Thoracic aorta (tissue), 2 donors: ENCODE measurements around the gene LIN7C. TPM values are rescaled to one million over a fixed set of nuclear protein-coding genes. Genes with fewer than 3 reads are reported as not detected.

Experiments
- ATAC-seq: fragments of 150-250 bp; one replicate; pipeline ENCODE4 v1.8.0; 2017; ENCODE audit warnings: low read depth; ENCODE audit not compliant: insufficient number of reproducible peaks, low FRiP score
- DNase-seq: peaks from one replicate; pipeline ENCODE4 v3.0.0-alpha.2; 2020; ENCODE audit warnings: low spot score
- H3K27ac ChIP-seq, 2 donors: fragments of 200-600 bp; sonication (generic); 1 replicate in 1 of 2; 2 replicates in 1 of 2; pipeline ENCODE4 v1.5.1; 2016; ENCODE audit warnings: mild to moderate bottlenecking in 2 of 2, moderate library complexity in 2 of 2
- H3K27me3 ChIP-seq: fragments of 200-600 bp; sonication (generic); replicated peaks from 2 replicates; pipeline ENCODE4 v1.6.0; 2016; ENCODE audit warnings: mild to moderate bottlenecking; ENCODE audit not compliant: insufficient read depth
- H3K36me3 ChIP-seq: fragments of 200-600 bp; sonication (generic); one replicate; pipeline ENCODE4 v1.5.1; 2016
- H3K4me1 ChIP-seq, 2 donors: fragments of 200-600 bp; sonication (generic); 1 replicate in 1 of 2; 2 replicates in 1 of 2; pipeline versions ENCODE4 v1.5.1 to v1.6.0; 2016; ENCODE audit warnings: low read depth in 2 of 2, mild to moderate bottlenecking in 1 of 2; ENCODE audit not compliant: control insufficient read depth in 1 of 2
- H3K4me3 ChIP-seq: fragments of 200-600 bp; sonication (generic); 2 replicates; pipeline ENCODE4 v1.5.1; 2016; ENCODE audit warnings: mild to moderate bottlenecking
- H3K9me3 ChIP-seq: fragments of 200-600 bp; sonication (generic); 2 replicates; pipeline ENCODE4 v1.5.1; 2016
- total RNA-seq, 2 donors: library from RNA; depleted of rRNA; stranded (reverse); fragments of >200 nt; gene quantifications; one replicate each; pipeline versions ENCODE4 v1.1.0 to v1.2.3, GENCODE V29; 2016
- TF ChIP-seq, protein P1 (sequence below): fragments of 200-600 bp; sonication (generic); IDR thresholded peaks from one replicate; pipeline ENCODE4 v1.5.1; 2019; ENCODE audit warnings: antibody characterized with exemption

Gene LIN7C
- total RNA-seq, 2 donors from 2014 or later, result 26.9 to 51.3 TPM

DNA sequence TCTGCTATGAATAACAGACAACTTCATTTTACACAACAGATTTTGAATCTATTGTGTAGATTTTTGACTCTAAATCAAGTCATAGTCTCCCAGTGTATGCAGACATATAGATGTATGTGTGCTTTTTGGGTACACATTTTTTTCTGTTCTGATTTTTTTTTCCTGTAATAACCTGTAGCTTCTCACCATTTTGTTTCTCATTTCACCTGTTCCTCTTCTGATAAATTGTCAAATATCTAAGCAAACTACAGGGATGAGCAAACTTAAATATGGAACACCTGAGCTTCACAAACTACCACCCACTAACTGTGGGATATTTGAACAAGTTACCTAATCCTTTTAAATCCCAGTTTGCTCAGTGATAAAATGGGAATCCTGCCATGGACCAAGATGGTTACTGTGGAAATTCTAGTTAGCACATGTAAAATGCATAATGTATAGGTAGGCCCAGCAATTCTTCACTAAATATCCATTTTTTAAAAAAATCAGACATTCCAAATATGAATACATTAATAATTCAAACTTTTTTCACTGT lies 49.7 kb downstream of the LIN7C start:
- H3K9me3 ChIP-seq, result no peaks in the 10 kb centered on the region
- ATAC-seq, result no peak

DNA sequence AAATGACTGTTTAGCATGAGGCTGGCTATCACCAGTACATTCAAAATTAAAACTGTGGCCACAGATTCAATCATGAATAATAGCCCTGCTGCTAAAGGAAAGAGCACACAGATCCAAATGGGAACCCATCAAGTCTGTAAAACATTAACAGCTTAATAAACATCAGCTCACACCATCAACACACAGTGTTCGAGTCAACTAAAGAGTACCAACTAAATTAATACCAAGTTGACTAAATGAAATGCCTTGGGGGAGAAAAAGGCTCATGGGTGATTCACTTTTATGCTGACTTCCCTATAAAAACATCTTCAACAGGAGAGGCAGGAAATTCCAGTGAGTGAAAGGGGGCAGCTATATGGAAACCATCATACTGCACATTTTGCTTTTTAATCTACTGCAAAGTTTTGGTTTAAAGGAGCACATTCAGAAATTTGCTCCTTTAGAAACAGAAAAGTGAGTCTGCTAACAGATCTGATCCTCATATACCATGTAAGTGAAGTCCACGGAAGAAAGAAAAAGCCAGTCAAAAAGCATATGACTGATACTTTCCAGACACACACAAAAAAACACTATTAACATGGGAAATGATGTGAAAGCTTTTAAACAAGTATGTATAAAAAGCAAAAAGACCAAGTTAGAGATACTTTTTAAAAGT lies 50.3 kb downstream of the LIN7C start:
- TF ChIP-seq, protein P1, sequence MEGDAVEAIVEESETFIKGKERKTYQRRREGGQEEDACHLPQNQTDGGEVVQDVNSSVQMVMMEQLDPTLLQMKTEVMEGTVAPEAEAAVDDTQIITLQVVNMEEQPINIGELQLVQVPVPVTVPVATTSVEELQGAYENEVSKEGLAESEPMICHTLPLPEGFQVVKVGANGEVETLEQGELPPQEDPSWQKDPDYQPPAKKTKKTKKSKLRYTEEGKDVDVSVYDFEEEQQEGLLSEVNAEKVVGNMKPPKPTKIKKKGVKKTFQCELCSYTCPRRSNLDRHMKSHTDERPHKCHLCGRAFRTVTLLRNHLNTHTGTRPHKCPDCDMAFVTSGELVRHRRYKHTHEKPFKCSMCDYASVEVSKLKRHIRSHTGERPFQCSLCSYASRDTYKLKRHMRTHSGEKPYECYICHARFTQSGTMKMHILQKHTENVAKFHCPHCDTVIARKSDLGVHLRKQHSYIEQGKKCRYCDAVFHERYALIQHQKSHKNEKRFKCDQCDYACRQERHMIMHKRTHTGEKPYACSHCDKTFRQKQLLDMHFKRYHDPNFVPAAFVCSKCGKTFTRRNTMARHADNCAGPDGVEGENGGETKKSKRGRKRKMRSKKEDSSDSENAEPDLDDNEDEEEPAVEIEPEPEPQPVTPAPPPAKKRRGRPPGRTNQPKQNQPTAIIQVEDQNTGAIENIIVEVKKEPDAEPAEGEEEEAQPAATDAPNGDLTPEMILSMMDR, result no peak
- Histone ChIP-seq H3K27me3 (no peaks in the 10 kb centered on the region), H3K27ac (peak overlapping the region in 1 of 2 donors; percentile 4), H3K4me3 (peak overlapping the region; percentile 25), H3K4me1 (peaks cover 3 to 40% of the 10 kb centered on the region in 2 donors), H3K36me3 (no peaks in the 10 kb centered on the region), H3K9me3 (no peaks in the 10 kb centered on the region)
- DNase-seq (no peak), ATAC-seq (no peak)

More for the DNA sequence above, 49.7 kb downstream of the LIN7C start:
- H3K27ac ChIP-seq, result peak overlapping the region in 1 of 2 donors; percentile 4
- H3K36me3 ChIP-seq, result no peaks in the 10 kb centered on the region
- DNase-seq, result no peak
- H3K4me1 ChIP-seq, result peaks cover 3 to 37% of the 10 kb centered on the region in 2 donors
- H3K4me3 ChIP-seq, result no peak overlapping the region
- H3K27me3 ChIP-seq, result no peaks in the 10 kb centered on the region
- TF ChIP-seq, protein P1, result no peak

DNA sequence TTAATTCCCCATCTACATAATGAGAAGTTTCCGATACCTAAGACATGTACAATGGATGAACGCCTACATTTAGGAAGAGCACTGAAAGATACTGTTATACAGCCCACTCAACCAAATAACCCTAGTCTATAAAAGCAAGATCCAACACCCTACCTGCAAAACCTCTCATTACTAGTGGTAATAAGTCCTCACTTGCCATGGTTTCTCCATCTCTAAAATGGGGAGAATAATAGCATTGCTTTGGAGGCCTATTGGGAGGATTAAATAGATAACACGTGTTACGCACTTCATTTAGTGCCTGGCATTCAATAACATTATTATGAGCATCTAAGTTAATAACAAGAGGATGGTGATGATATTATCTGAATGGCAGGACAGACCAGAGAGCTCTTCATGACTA lies 50.9 kb downstream of the LIN7C start:
- Histone ChIP-seq H3K36me3 (no peaks in the 10 kb centered on the region), H3K27ac (no peak overlapping the region)
- TF ChIP-seq, protein P1, result no peak

DNA sequence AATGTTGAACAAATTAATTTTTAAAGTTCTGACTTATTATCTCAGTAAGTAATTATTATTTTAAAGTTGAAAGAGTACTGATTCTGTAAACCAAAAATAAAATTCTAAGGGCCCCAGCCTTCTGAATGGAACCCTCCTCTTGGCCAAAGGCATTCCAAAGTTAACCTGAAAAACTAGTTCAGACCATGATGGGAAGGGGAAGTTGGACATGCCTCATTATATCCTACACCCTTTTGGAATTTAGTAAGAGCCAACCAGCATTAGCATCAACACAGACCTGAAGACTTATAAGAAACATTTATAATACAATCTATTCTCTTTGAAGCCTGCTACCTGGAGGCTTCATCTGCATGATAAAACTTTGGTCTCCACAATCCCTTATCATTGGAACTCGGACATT lies 52.9 kb downstream of the LIN7C start:
- no peaks in the 10 kb centered on the region for H3K27me3 ChIP-seq
- no peak for ATAC-seq

More for the DNA sequence above, 50.9 kb downstream of the LIN7C start:
- Histone ChIP-seq H3K4me1 (peaks cover 3 to 46% of the 10 kb centered on the region in 2 donors), H3K4me3 (no peak overlapping the region), H3K9me3 (no peaks in the 10 kb centered on the region), H3K27me3 (no peaks in the 10 kb centered on the region)
- ATAC-seq (no peak), DNase-seq (no peak)

DNA sequence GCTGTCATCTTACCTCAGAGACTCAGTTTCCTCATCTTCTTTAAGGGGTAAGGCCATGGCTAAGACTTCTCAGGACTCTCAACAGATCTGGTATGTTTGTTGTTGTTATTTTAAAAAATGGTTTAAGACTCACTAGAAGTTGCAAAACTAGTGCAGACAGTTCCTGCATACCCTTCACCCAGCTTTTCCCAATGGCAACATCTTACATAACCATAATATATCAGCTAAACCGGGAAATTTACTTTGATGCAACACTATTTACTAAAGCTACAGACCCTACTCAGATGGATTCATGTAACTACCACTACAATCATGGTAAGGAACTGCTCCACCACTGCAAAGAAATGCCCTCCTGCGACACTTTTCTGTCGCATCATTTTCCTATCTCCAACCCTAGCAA lies 54.4 kb downstream of the LIN7C start:
- TF ChIP-seq, protein P1, result no peak
- Histone ChIP-seq H3K27ac (no peak overlapping the region), H3K9me3 (no peaks in the 10 kb centered on the region), H3K4me1 (peaks cover 3 to 53% of the 10 kb centered on the region in 2 donors), H3K36me3 (no peaks in the 10 kb centered on the region), H3K27me3 (no peaks in the 10 kb centered on the region), H3K4me3 (no peak overlapping the region)
- no peak for DNase-seq
- ATAC-seq, result no peak

More for the DNA sequence above, 52.9 kb downstream of the LIN7C start:
- H3K4me3 ChIP-seq, result no peak overlapping the region
- H3K27ac ChIP-seq, result no peak overlapping the region
- H3K36me3 ChIP-seq, result no peaks in the 10 kb centered on the region
- TF ChIP-seq, protein P1, result no peak
- no peaks in the 10 kb centered on the region for H3K9me3 ChIP-seq
- peaks cover 3 to 53% of the 10 kb centered on the region in 2 donors for H3K4me1 ChIP-seq
- no peak for DNase-seq
